Hematopoietic multipotent progenitor cell treated with erythropoietin and hydrocortisone succinate and interleukin-3 and kit ligand, for 6 days (in vitro differentiated cells): ENCODE data around the gene MGAM2.
A peak's percentile ranks its signal among the peaks of the same experiment; 100 is the strongest.

Experiments used
- DNase-seq: peaks from one replicate; pipeline ENCODE4 v3.0.0-alpha.2; 2015

The MGAM2 gene

GRCh38 chr7:142123184-142123583 lies 11.7 kb downstream of the MGAM2 start:
- no peak for DNase-seq

DNA sequence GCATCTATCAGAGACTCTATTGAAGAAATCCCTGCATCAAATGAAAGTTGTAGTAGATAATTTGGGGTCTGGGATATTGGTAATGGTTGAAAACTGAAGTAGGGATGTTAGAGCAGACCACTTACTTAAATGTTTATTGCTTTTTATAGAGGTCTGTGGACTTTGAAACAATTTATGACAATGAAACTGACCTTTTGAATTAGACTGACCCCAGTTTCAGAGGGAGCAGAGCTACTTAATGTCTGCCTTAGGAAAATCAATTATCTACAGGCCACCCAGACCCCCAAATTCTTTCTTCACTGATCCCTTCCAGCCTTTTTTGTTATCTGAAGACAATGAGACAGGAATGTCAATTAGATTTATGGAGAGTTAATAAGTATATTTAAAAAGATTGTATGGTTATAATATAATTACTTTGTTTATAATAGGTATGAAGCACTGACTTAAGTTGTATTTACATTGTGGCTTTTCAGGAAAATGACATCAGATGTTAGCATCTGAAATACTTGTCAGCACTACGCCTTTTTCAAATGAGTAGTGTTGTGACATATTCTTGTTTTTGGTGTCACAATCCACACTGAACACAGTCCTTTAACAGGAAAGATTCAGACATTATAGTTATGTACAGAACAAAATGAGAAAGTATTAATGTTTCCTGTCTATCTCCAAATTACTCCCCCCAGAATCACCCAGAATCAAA lies 13.9 kb downstream of the MGAM2 start:
- no peak for DNase-seq

- no peak for DNase-seq
Observed at GRCh38 chr7:142130267-142130666, 18.7 kb downstream of the MGAM2 start.

DNA sequence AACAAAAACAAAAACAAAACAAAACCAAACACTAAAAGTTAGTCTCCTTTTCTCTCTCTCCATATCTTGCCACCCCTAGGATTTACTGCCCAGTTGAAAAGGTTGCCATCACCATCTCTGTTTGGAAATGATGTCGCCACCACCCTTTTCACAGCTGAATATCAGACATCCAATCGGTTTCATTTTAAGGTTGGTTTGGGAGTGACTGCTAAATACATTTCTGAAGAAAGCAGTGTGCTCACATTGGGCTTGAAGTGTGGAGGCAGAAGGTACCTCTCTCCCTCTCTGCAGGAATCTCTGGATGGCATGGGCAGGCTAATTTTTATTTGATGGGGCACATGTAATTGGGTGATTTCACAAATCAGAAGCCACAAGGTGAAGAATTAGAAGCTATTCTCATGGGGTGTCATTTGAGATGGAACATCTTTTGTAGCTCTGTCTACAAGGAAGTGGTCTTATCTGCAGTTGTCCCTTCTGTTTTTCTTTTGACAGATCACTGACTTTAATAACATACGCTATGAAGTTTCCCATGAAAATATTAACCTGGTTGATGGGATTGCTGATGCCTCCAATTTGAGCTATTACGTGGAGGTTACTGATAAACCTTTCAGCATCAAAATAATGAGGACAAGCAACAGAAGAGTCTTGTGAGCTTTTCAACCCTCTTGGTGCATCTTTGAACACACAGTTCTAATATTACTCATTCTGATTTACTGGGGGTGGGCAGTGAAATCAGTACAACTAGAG lies 20.1 kb downstream of the MGAM2 start:
- no peak for DNase-seq

- no peak for DNase-seq
Observed at GRCh38 chr7:142133731-142134148, 22.2 kb downstream of the MGAM2 start.

GRCh38 chr7:142134909-142135308 lies 23.4 kb downstream of the MGAM2 start:
- peak; percentile 59 for DNase-seq

- no peak for DNase-seq
Observed at GRCh38 chr7:142138996-142139395, 27.5 kb downstream of the MGAM2 start.

DNA sequence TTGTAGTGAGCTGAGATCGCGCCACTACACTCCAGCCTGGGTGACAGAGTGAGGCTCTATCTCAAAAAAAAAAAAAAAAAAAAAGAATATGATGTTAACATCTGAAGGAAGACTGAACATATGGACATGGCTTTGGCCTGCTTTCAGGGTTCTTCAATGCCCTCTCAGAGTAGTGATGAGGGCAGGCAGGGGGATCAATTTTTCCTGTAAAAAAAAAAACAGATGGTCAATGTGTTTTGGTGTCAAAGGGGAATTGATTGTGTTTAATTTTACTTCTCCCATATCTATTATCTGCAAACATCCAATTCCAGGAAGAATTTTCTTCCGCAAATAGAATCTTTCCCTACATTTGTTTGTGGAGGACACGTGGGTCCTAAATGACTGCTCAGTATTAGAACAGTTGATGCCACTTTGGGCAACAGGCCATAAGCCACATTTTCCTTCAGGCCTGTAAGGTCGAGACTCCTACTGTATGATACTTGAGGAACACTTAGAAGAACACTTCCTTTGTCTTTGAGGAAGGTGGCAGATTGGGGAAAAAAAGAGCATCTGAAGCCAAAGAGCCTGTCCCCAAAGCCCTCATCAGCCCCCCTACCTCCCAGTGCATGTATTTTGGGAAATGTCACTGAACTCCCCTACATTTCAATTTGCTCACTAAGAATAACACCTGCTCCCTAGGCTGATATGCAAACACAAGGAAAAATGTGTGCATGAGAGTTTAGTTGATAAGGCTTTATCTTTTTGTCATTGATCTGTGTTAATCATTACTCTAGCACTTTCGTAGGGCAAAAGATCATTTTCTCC lies 28.3 kb downstream of the MGAM2 start:
- no peak for DNase-seq

GRCh38 chr7:142140401-142140959 lies 29.0 kb downstream of the MGAM2 start:
- DNase-seq, result no peak

GRCh38 chr7:142142702-142143101 lies 31.2 kb downstream of the MGAM2 start:
- no peak for DNase-seq

GRCh38 chr7:142146124-142146523 lies 34.6 kb downstream of the MGAM2 start:
- no peak for DNase-seq

DNA sequence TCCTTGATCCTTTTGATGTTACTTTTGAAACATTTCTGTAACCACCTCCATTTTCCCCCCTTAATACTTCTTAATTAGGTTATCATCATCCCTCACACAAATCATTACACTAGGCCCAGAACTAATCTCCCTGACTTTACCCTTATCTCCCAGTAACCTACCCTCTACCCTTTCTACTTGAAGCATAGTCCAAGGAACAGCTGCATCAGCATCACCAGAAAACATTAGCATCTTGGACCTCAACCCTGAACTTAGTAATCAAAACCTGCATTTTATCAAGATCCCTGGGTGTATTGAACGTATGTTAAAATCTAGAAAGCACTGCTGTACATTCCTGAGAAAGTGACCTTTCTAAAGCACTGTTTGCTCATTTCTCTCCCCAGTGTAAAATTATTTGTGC lies 38.8 kb downstream of the MGAM2 start:
- no peak for DNase-seq

DNA sequence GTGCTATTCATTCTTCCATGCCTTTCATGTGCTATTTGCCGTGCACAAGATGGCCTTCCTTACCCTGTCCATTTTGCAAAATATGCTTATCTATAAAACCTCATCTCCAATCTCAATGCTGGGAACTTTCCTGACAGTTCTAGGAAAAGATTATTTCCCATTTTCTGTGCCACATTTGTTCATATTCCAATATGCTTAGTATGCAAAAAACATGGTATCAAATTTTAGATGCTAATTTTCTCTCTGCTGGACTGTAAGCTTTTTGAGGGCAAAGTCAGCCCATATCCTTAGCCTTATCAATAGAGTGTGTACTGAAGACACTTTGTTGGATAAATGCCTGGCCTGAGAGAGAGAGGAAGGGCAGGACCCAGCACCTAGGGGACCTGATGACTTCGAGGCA lies 39.4 kb downstream of the MGAM2 start:
- no peak for DNase-seq

- DNase-seq, result peak; percentile 84
Observed at GRCh38 chr7:142152076-142152475, 40.6 kb downstream of the MGAM2 start.

DNA sequence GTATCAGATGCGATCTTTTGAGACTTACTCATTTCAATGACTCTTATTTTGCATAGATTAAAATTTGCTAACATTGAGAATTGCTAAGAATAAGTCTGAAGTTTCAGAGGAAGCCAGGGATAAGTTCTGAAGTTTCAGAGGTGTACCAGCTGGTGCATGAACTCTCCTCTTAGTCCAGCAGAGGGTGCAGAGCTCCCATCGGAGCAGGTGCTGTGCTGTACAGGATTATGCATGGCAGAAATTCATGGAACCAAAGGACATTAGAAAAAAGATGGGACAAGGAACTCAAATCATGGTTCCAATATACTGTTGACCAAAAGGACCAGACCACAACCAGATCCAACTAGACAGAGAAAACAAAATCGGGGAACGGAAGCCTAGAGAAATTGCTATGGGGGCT lies 41.9 kb downstream of the MGAM2 start:
- peak; percentile 60 for DNase-seq

- no peak for DNase-seq
Observed at GRCh38 chr7:142158736-142159496, 47.4 kb downstream of the MGAM2 start.

GRCh38 chr7:142161921-142162320 lies 50.4 kb downstream of the MGAM2 start:
- no peak for DNase-seq

DNA sequence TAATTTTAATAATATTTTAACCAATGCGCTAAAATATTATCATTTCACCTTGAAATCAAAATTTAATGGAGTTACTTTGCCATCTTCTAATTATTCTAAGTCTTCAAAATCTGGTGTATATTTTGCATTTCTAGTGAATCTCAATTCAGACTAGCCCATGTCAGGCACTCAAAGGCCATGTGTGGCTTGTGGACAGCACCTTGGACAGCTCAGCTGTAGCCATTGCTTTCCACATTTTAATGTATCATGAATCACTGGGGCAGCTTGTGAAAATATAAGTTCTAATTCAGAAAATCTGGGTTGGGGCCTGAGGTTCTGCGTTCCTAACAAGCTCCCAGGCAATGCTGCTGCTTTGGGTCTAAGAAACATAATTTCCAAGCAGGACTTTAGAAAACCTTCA lies 57.2 kb downstream of the MGAM2 start:
- peak; percentile 31 for DNase-seq

DNA sequence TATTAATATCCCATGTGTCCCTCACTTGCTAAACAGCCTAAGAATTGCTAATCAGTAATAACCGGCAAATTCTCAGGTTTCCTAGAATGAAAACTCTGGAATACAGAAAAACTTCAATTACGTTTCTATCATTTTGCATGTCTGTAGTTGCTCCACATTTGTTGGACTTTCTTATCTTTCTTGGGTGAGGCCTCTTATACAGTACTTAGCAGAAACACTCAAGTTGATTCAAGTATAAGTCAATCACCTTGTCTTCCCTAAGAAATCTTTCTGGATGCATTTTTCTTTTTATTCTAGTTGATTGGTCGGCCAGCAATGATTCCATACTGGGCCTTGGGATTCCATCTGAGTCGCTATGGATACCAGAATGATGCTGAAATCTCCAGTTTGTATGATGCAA lies 61.4 kb downstream of the MGAM2 start:
- DNase-seq, result no peak

GRCh38 chr7:142174441-142174840 lies 62.9 kb downstream of the MGAM2 start:
- DNase-seq, result peak; percentile 52

DNA sequence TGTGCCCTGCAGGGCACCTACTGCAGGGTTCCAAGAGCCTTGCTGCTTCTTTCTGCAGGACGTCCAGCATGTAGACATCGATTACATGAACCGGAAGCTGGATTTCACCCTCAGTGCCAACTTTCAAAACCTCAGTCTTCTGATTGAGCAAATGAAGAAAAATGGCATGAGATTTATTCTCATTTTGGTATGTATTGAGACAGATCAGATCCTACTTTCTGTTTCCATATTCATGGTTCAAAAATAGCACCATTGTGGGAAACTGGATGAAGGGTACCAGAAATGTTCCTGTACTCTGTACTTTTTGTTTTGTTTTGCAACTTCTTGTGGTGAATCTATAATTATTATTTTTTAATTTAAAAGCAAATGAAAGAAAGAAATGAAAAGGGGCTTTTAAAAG lies 64.1 kb downstream of the MGAM2 start:
- DNase-seq, result no peak

- DNase-seq, result peak; percentile 28
Observed at GRCh38 chr7:142176901-142177300, 65.4 kb downstream of the MGAM2 start.

DNA sequence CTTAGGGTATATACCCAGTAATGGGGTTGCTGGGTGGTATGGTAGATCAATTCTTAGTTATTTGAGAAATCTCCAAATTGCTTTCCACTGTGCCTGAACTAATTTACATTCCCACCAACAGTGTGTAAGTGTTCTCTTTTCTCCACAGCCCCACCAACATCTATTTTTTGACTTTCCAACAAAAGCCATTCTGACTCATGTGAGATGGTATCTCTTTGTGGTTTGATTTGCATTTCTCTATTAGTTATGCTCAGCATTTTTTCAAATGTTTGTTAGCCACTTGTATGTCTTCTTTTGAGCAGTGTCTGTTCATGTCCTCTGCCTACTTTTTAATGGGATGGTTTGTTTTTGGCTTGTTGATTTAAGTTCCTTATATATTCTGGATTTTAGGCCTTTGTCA lies 66.4 kb downstream of the MGAM2 start:
- peak; percentile 34 for DNase-seq
